BLaER1 treated with 17β-estradiol and CSF1 and Interleukin-3, amounts not matched to agents 10 nM and 100 nM (cell line): ENCODE measurements around the gene RITA1.

ENCODE experiments used
- H3K27ac ChIP-seq, 11 experiments: shearing (Covaris generic); formaldehyde crosslinking; 2 replicates each; pipeline ENCODE4 v1.8.1; 2022
- H3K27me3 ChIP-seq, 11 experiments: shearing (Covaris generic); formaldehyde crosslinking; 2 replicates each; pipeline ENCODE4 v1.8.1; 2022
- H3K36me3 ChIP-seq, 11 experiments: shearing (Covaris generic); formaldehyde crosslinking; 2 replicates each; pipeline ENCODE4 v1.8.1; 2022
- H3K4me1 ChIP-seq, 10 experiments: shearing (Covaris generic); formaldehyde crosslinking; 2 replicates each; pipeline ENCODE4 v1.8.1; 2022
- H3K4me2 ChIP-seq, 11 experiments: shearing (Covaris generic); formaldehyde crosslinking; 2 replicates each; pipeline ENCODE4 v1.8.1; 2022
- H3K4me3 ChIP-seq, 10 experiments: shearing (Covaris generic); formaldehyde crosslinking; 2 replicates each; pipeline ENCODE4 v1.8.1; 2022
- H3K9ac ChIP-seq, 11 experiments: shearing (Covaris generic); formaldehyde crosslinking; 2 replicates each; pipeline ENCODE4 v1.8.1; 2022
- H3K9me3 ChIP-seq, 11 experiments: shearing (Covaris generic); formaldehyde crosslinking; replicated peaks in 1 of 11; 2 replicates each; pipeline ENCODE4 v1.8.1; 2022
- H4K20me1 ChIP-seq, 11 experiments: shearing (Covaris generic); formaldehyde crosslinking; 2 replicates each; pipeline ENCODE4 v1.8.1; 2022
- Cebpa-rat ChIP-seq, 11 experiments: shearing (Covaris generic); IDR thresholded peaks; 2 replicates each; pipeline ENCODE4 v1.8.1; 2022

RITA1 gene

DNA sequence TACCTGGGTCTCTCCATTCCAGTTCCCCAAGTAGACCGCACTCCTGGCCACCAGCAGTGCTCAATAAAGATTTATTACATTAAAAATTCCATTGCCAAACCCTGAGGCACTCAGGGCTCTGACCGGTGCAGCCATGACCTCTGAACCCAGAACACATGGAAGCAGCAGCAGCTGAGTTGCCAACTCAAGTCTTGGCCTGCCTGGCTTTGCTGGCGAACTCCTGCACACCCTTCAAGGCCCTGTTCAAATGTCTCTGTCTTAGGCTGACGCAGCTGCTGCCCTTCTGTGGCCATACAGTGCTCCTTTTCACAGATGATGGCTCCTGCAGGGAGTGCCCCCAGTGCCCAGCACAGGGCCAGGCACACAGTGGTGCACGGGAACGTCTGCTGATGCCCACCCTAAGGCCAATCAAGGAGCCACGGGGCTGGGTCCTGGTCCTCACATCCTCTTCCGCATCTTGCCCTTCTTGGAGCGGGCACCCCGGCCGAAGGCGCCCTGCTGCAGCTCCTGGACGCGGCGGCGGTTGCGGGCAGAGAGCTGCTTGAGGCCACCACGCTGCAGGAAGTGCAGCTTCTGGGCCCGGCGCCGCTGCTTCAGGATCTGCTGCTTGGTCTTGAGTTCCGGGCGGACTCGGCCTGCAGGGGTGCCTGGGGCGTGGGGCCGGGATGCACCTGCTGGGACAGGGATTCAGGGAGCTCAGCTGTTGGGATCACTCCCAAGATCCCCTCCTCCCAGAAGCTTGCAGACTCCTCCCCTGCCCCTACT, 26.9 kb upstream of the RITA1 start:
- Histone ChIP-seq H3K4me1 (peaks cover 44 to 90% (median 84%) of the 10 kb centered on the region in 10 experiments), H4K20me1 (peaks cover 0 to 97% (median 88%) of the 10 kb centered on the region in 11 experiments; a peak in 20 of 22 replicates), H3K4me2 (peak overlapping the region in 8 of 11 experiments; percentile 15 to 94 (median 80); a peak in 13 of 22 replicates), H3K4me3 (no peak overlapping the region; a peak in 2 of 20 replicates), H3K9me3 (no peaks in the 10 kb centered on the region), H3K36me3 (peaks cover 49 to 61% (median 56%) of the 10 kb centered on the region in 11 experiments), H3K27ac (no peak overlapping the region), H3K27me3 (peaks cover 39 to 48% (median 45%) of the 10 kb centered on the region in 11 experiments), H3K9ac (peak overlapping the region in 3 of 11 experiments; percentile 4 to 68 (median 60); a peak in 3 of 22 replicates)
- TF ChIP-seq Cebpa-rat (IDR thresholded peaks at IDR 0.05): no peak

DNA sequence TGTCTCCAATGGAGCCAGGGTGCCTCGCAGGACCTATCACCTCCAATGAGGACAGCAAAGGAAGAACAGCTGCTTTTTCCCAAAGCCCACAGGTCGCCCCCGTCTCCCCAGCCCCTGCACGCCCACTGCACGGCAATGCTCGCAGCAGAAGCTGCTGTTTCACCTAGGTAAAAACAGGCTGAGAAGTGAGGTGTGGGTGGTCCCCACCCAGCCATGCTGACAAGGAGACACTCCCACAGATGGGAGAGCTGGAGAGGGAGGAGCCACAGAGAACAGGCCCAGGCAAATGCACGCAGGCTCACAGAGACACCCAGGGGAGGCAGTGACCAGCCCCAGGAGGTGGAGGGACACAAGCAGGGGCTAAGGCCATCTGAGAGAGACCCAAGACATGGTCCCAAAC, 25.6 kb upstream of the RITA1 start:
- Histone ChIP-seq H3K9ac (peak overlapping the region in 9 of 11 experiments; percentile 7 to 74 (median 60); a peak in 13 of 22 replicates), H3K36me3 (peaks cover 62 to 75% (median 69%) of the 10 kb centered on the region in 11 experiments), H3K4me1 (peaks cover 31 to 88% (median 78%) of the 10 kb centered on the region in 10 experiments), H3K27ac (peak overlapping the region in 8 of 11 experiments; percentile 1 to 76 (median 52); a peak in 11 of 22 replicates), H3K27me3 (peaks cover 26 to 35% (median 32%) of the 10 kb centered on the region in 11 experiments), H3K4me3 (peak overlapping the region in 6 of 10 experiments; percentile 9 to 64 (median 52); a peak in 7 of 20 replicates), H4K20me1 (peaks cover 0 to 96% (median 78%) of the 10 kb centered on the region in 11 experiments; a peak in 20 of 22 replicates), H3K4me2 (peak overlapping the region; percentile 3 to 94 (median 82); a peak in 18 of 22 replicates), H3K9me3 (no peaks in the 10 kb centered on the region)
- TF ChIP-seq Cebpa-rat (IDR thresholded peaks at IDR 0.05): no peak

DNA sequence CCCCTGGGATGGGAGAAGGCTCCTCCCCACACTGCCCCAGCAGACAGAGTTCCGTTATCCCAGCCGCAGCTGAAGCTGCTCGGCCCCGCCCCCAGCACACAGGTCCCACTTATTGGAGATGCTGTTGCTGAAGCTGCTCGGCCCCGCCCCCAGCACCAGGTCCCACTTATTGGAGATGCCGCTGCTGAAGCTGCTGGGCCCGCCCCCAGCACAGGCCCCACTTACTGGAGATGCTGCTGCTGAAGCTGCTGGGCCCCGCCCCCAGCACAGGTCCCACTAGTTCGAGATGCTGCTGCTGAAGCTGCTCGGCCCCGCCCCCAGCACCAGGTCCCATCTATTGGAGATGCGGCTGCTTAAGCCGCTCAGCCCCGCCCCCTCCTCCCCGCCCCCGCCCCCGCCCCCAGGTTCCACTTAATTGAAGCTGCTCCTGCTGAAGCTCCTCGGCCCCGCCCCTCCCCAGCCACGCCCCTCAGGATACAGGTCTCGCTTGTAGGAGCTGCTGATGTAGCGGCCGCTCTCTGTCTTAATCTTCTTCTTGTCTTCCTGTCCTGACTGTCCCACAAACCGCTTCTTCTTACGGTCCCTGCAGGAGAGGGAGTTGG, 24.0 kb upstream of the RITA1 start:
- H3K4me2 ChIP-seq: peak overlapping the region; percentile 61 to 94 (median 84)
- H3K27ac ChIP-seq: peak overlapping the region in 9 of 11 experiments; percentile 35 to 77 (median 69); a peak in 17 of 22 replicates
- peak overlapping the region in 8 of 10 experiments; percentile 35 to 64 (median 54); a peak in 14 of 20 replicates for H3K4me3 ChIP-seq
- peak overlapping the region in 8 of 11 experiments; percentile 48 to 74 (median 64); a peak in 16 of 22 replicates for H3K9ac ChIP-seq
- H3K4me1 ChIP-seq: peaks cover 20 to 82% (median 65%) of the 10 kb centered on the region in 10 experiments
- H3K36me3 ChIP-seq: peaks cover 78 to 87% (median 83%) of the 10 kb centered on the region in 11 experiments
- peaks cover 11 to 19% (median 16%) of the 10 kb centered on the region in 11 experiments for H3K27me3 ChIP-seq
- no peak for TF ChIP-seq Cebpa-rat (IDR thresholded peaks at IDR 0.05)
- no peaks in the 10 kb centered on the region for H3K9me3 ChIP-seq
- peaks cover 0 to 96% (median 73%) of the 10 kb centered on the region in 11 experiments; a peak in 20 of 22 replicates for H4K20me1 ChIP-seq

DNA sequence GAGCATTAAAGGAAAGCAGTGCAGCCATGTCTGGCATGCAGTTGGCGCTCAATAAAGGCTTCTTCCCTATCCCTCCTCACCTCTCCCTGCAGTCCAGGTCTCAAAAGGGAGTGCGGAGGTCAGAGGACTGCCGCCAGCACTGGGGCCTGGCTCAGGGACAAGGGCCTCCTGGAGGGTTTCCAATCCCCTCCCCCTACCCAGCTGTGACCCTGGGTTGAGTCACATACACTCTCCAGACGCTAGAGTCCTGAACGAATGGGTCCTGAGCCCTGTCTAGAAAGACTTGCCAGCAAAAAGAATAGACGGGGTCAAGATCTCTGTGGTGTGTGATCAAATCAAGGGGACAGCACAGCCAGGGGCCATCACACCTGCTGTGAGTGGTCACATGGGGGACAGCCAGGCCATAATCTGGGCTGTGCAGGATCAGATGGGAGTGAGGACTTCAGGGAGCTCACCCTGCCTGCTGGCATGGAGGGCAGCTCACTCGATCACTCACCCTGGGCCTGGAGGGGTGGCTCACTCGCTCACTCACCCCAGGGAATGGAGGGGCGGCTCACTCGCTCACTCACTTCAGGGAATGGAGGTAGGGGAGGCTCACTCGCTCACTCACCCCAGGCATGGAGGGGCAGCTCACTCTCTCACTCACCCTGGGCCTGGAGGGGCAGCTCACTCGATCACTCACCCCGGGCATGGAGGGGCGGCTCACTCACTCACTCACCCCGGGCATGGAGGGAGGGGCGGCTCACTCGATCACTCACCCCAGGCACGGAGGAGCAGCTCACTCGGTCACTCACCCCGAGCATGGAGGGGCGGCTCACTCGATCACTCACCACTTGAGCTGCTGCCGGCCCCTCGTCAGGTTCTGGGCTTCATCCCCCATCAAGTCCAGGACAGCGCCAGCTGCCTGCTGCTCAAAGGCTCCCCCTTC, 23.2 kb upstream of the RITA1 start:
- H3K4me3 ChIP-seq: peak overlapping the region in 4 of 10 experiments; percentile 10 to 40 (median 36); a peak in 7 of 20 replicates
- peaks cover 2 to 11% (median 8%) of the 10 kb centered on the region in 11 experiments; a peak in 18 of 22 replicates for H3K27me3 ChIP-seq
- peaks cover 83 to 87% (median 85%) of the 10 kb centered on the region in 11 experiments for H3K36me3 ChIP-seq
- H3K4me1 ChIP-seq: peaks cover 20 to 78% (median 64%) of the 10 kb centered on the region in 10 experiments
- H3K9me3 ChIP-seq: no peaks in the 10 kb centered on the region
- H3K4me2 ChIP-seq: peak overlapping the region; percentile 61 to 92 (median 84)
- peak overlapping the region in 9 of 11 experiments; percentile 34 to 71 (median 52); a peak in 15 of 22 replicates for H3K9ac ChIP-seq
- peak overlapping the region in 9 of 11 experiments; percentile 35 to 77 (median 58); a peak in 17 of 22 replicates for H3K27ac ChIP-seq
- H4K20me1 ChIP-seq: peaks cover 0 to 96% (median 68%) of the 10 kb centered on the region in 11 experiments; a peak in 20 of 22 replicates
- TF ChIP-seq Cebpa-rat (IDR thresholded peaks at IDR 0.05): no peak

DNA sequence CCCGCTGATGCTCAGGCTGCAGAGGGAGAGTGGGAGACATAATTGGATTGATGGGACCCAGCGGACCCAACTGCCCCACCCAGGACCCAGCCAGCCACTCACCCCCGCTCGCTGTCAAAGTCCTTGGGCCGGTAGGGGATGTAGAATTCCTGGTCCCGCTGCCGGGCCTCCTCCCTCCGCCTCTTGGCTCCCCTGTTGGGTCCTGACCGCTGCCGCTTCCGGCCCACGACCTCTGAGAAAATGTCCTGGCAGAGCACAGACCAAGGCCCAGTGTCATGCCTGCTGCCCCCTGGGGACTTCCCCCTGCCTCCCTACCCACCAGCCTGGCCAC, 22.5 kb upstream of the RITA1 start:
- no peak overlapping the region; a peak in 1 of 20 replicates for H3K4me3 ChIP-seq
- H3K9me3 ChIP-seq: no peaks in the 10 kb centered on the region
- H3K4me1 ChIP-seq: peaks cover 20 to 78% (median 59%) of the 10 kb centered on the region in 10 experiments
- peak overlapping the region in 8 of 11 experiments; percentile 34 to 71 (median 56); a peak in 14 of 22 replicates for H3K9ac ChIP-seq
- H3K27ac ChIP-seq: peak overlapping the region in 8 of 11 experiments; percentile 35 to 77 (median 63); a peak in 12 of 22 replicates
- peaks cover 83 to 87% (median 85%) of the 10 kb centered on the region in 11 experiments for H3K36me3 ChIP-seq
- no peak for TF ChIP-seq Cebpa-rat (IDR thresholded peaks at IDR 0.05)
- peaks cover 0 to 5% (median 1%) of the 10 kb centered on the region in 11 experiments; a peak in 10 of 22 replicates for H3K27me3 ChIP-seq
- peaks cover 0 to 96% (median 67%) of the 10 kb centered on the region in 11 experiments; a peak in 20 of 22 replicates for H4K20me1 ChIP-seq
- peak overlapping the region; percentile 61 to 92 (median 84); a peak in 18 of 22 replicates for H3K4me2 ChIP-seq

DNA sequence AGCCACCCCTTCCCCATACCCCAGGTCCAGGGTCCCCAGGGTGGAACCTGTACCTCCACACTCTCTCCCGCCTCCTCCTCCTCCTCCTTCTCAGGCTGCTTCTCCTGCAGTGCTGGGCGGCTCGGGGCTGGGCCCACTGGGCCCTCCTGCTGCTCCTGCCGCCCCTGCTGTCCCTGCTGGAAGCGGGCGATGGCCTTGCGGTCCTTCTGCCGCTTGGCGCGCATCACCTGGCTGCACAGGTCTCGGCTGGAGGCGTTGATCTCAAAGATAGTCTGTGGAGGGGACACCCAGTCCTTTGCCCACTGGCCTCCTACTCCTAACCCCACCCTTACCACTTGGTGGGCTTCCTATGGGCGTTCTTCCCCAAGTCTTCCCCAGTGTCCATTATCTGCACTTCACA, 21.5 kb upstream of the RITA1 start:
- Histone ChIP-seq H3K27me3 (no peaks in the 10 kb centered on the region), H3K36me3 (peaks cover 83 to 87% (median 85%) of the 10 kb centered on the region in 11 experiments), H3K4me2 (peak overlapping the region in 7 of 11 experiments; percentile 77 to 92 (median 88); a peak in 8 of 22 replicates), H4K20me1 (peaks cover 0 to 89% (median 59%) of the 10 kb centered on the region in 11 experiments; a peak in 20 of 22 replicates), H3K27ac (peak overlapping the region in 4 of 11 experiments; percentile 18 to 77 (median 66); a peak in 7 of 22 replicates), H3K4me3 (no peak overlapping the region), H3K9ac (peak overlapping the region in 6 of 11 experiments; percentile 33 to 71 (median 50); a peak in 5 of 22 replicates), H3K9me3 (no peaks in the 10 kb centered on the region), H3K4me1 (peaks cover 20 to 78% (median 53%) of the 10 kb centered on the region in 10 experiments)
- TF ChIP-seq Cebpa-rat (IDR thresholded peaks at IDR 0.05): no peak

DNA sequence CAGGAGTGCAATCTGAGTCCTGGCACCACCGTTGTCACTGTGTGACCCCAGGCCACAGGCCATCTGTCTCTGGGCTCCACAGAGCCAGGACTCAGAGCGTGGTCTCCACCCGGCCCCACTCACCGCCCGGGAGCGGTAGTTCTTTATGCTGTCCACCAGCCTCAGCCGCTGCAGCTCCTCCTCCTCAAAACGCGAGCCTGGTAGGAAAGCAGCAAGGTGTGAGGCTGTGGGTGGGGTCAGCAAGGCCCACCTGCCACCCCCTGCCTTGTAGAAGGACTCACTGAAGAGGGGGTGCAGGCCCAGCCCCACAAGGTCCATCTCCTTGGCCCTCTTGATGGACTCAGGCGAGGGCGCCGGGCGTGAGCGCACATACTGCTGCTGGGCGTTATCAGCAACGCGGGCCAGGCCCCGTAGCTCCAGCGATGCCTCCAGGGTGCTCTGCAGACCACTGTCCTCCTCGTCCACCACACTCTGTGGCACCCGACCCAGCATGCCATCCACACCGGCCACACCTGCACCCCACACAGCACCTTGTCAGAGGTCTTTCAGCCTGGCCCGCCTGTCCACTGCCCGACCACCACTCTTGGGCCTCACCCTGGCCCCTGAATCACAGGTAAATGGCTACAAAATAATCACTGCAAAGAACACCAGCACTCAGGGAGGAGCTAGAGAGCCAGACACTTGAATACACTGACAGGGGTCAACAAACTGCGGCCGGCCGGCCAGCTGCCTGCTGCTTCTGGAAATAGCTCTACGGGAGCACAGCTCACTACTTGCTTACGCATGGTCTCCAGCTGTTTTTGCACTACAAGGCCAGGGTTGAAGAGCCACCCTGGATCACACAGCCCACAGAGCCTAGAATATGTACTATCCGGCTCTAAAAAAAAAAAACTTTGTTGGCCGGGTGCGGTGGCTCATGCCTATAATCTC, 19.7 kb upstream of the RITA1 start:
- H3K27ac ChIP-seq: peak overlapping the region in 1 of 11 experiments; percentile 22; a peak in 1 of 22 replicates
- H4K20me1 ChIP-seq: peaks cover 0 to 71% (median 42%) of the 10 kb centered on the region in 11 experiments; a peak in 20 of 22 replicates
- no peak for TF ChIP-seq Cebpa-rat (IDR thresholded peaks at IDR 0.05)
- H3K9ac ChIP-seq: no peak overlapping the region
- peaks cover 21 to 78% (median 50%) of the 10 kb centered on the region in 10 experiments for H3K4me1 ChIP-seq
- H3K4me3 ChIP-seq: no peak overlapping the region
- no peaks in the 10 kb centered on the region for H3K9me3 ChIP-seq
- peaks cover 83 to 87% (median 86%) of the 10 kb centered on the region in 11 experiments for H3K36me3 ChIP-seq
- peak overlapping the region in 1 of 11 experiments; percentile 0; a peak in 1 of 22 replicates for H3K4me2 ChIP-seq
- H3K27me3 ChIP-seq: no peaks in the 10 kb centered on the region
